ENCODE results near the gene CNTN4.

CNTN4 gene

GRCh38 chr3:3081381-3082233, 982.9 kb downstream of the CNTN4 start:
- TF ChIP-seq, protein P1, sequence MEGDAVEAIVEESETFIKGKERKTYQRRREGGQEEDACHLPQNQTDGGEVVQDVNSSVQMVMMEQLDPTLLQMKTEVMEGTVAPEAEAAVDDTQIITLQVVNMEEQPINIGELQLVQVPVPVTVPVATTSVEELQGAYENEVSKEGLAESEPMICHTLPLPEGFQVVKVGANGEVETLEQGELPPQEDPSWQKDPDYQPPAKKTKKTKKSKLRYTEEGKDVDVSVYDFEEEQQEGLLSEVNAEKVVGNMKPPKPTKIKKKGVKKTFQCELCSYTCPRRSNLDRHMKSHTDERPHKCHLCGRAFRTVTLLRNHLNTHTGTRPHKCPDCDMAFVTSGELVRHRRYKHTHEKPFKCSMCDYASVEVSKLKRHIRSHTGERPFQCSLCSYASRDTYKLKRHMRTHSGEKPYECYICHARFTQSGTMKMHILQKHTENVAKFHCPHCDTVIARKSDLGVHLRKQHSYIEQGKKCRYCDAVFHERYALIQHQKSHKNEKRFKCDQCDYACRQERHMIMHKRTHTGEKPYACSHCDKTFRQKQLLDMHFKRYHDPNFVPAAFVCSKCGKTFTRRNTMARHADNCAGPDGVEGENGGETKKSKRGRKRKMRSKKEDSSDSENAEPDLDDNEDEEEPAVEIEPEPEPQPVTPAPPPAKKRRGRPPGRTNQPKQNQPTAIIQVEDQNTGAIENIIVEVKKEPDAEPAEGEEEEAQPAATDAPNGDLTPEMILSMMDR (IDR thresholded peaks at IDR 0.05; ENCODE audit: low read depth, low read length, missing control alignments) = no peak
- Histone ChIP-seq H3K4me3 (ENCODE audit: low read depth, low read length) (no peak overlapping the region), H3K27me3 (replicated peaks) (no peaks in the 10 kb centered on the region), H3K36me3 (replicated peaks) (no peaks in the 10 kb centered on the region), H3K27ac (no peak overlapping the region)
- in situ Hi-C loops (cut with HindIII; ENCODE audit: low pct_ligation_motif_present, low sequenced_read_pairs) = no loop called here
- DNase-seq = no peak

DNA sequence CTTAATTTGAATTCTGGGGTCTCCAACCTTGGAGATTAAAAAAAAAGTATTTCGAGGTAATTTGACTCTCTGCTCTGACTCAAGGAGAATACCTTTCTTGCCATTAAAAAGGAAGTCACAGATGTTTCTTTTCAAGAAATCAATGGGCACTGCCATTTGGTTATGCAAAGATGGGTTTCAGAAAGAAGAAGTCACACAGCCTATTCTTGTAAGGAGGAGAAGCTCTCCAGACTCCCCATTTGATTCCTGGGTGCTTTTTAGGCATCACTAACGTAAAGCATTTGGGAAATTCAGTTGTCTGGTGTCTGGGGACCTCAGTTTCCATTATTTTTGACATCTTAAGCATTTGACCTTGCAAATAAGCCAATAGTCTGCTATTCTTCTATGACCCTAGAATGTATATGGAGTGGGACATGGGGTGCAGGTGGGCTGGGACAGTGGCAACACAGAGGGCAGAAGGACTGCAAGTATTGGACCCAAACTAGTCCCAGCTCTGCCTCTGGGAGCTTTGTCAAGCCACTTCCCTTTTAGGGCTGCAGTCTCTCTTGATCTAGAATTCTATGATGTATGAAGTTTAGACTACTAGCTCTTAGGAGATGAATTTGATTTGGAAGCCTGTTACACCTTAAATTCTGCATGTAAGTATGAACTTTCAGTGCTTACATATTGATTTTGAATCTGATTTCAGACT, 983.7 kb downstream of the CNTN4 start:
- TF ChIP-seq, protein P1 (IDR thresholded peaks at IDR 0.05; ENCODE audit: low read depth, low read length, missing control alignments) = no peak
- in situ Hi-C loops (cut with HindIII; ENCODE audit: low pct_ligation_motif_present, low sequenced_read_pairs) = no loop called here
- H3K36me3 ChIP-seq (replicated peaks) = no peaks in the 10 kb centered on the region
- no peak for DNase-seq
- H3K27me3 ChIP-seq (replicated peaks) = no peaks in the 10 kb centered on the region
- H3K4me3 ChIP-seq (ENCODE audit: low read depth, low read length) = no peak overlapping the region
- H3K27ac ChIP-seq = no peak overlapping the region

DNA sequence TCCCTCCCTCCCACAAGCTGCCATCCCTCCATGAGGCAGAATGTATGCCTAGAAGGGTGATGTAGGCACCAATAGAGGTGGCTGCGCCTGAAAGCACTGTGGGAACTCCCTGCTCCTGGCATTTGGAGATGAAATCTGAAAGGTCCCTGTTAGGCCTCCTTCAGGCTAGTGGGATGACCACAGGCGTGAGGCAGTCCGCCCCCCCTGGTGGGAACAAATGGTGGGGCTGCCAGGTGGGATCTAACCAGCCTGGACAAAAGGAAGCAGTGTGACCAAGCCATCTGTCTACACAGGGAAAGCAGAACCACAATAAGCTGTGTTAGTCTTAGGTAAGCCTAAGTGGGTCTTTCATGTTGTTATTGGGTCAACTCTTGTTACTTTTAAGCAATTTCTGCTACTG, 986.2 kb downstream of the CNTN4 start:
- in situ Hi-C loops (cut with HindIII; ENCODE audit: low pct_ligation_motif_present, low sequenced_read_pairs) = no loop called here
- TF ChIP-seq, protein P1 (IDR thresholded peaks at IDR 0.05; ENCODE audit: low read depth, low read length, missing control alignments) = no peak
- no peak overlapping the region for H3K4me3 ChIP-seq (ENCODE audit: low read depth, low read length)
- no peak for DNase-seq
- H3K27ac ChIP-seq = no peak overlapping the region
- no peaks in the 10 kb centered on the region for H3K36me3 ChIP-seq (replicated peaks)
- no peaks in the 10 kb centered on the region for H3K27me3 ChIP-seq (replicated peaks)

GRCh38 chr3:3085782-3086181, 987.1 kb downstream of the CNTN4 start:
- no peaks in the 10 kb centered on the region for H3K27me3 ChIP-seq (replicated peaks)
- H3K27ac ChIP-seq = no peak overlapping the region
- in situ Hi-C loops (cut with HindIII; ENCODE audit: low pct_ligation_motif_present, low sequenced_read_pairs) = no loop called here
- DNase-seq = no peak
- TF ChIP-seq, protein P1 (IDR thresholded peaks at IDR 0.05; ENCODE audit: low read depth, low read length, missing control alignments) = no peak
- H3K4me3 ChIP-seq (ENCODE audit: low read depth, low read length) = no peak overlapping the region
- no peaks in the 10 kb centered on the region for H3K36me3 ChIP-seq (replicated peaks)

- in situ Hi-C loops (cut with HindIII; ENCODE audit: low pct_ligation_motif_present, low sequenced_read_pairs) = no loop called here
- DNase-seq = no peak
- TF ChIP-seq, protein P1 (IDR thresholded peaks at IDR 0.05; ENCODE audit: low read depth, low read length, missing control alignments) = no peak
- Histone ChIP-seq H3K27ac (no peak overlapping the region), H3K36me3 (replicated peaks) (no peaks in the 10 kb centered on the region), H3K27me3 (replicated peaks) (no peaks in the 10 kb centered on the region), H3K4me3 (ENCODE audit: low read depth, low read length) (no peak overlapping the region)
These were observed 987.6 kb downstream of the CNTN4 start for GRCh38 chr3:3086239-3086638.

Data from brain microvascular endothelial cell (primary cell).